ENCODE results near the gene ARID2.

The ARID2 gene

GRCh38 chr12:45727980-45728629 lies 1.4 kb upstream of the ARID2 start:
- peak; percentile 31 for DNase-seq (ENCODE audit: low spot score)
- TF ChIP-seq, protein P1, sequence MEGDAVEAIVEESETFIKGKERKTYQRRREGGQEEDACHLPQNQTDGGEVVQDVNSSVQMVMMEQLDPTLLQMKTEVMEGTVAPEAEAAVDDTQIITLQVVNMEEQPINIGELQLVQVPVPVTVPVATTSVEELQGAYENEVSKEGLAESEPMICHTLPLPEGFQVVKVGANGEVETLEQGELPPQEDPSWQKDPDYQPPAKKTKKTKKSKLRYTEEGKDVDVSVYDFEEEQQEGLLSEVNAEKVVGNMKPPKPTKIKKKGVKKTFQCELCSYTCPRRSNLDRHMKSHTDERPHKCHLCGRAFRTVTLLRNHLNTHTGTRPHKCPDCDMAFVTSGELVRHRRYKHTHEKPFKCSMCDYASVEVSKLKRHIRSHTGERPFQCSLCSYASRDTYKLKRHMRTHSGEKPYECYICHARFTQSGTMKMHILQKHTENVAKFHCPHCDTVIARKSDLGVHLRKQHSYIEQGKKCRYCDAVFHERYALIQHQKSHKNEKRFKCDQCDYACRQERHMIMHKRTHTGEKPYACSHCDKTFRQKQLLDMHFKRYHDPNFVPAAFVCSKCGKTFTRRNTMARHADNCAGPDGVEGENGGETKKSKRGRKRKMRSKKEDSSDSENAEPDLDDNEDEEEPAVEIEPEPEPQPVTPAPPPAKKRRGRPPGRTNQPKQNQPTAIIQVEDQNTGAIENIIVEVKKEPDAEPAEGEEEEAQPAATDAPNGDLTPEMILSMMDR (IDR thresholded peaks at IDR 0.05; ENCODE audit: extremely low read depth, insufficient read depth, missing control alignments): no peak

DNA sequence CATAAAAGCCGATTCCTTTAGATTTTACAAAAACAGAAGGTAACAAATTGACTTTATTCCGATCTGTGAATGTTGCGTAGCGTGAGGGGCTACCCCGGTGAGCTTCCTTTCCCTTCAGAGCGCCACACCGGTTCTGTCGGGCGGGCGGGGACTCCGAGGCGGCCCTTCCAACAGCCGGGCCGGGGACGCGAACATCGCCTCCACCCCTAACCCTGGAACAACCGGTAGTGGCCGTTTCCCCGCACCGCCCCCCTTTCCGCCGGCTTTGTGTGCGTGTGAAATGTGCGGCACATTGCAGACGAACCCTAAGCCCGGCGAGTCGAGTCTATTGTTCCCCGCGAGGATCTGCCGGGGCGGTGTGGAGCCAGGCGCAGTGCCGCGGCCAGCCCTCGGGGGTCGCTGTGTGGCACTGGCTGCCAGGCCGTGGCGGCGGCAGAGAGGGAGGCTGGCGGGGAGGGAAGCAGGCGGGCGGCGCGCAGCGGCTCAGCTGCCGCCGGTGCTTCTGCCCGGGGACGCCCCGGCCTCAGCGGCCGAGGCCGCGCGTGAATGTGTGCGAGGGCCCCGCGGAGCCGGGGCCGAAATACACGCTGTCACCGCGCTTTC lies 775 bp upstream of the ARID2 start:
- in situ Hi-C loops (cut with MboI; ENCODE audit: low pct_unique_long_range_greater_than_20kb, low sequenced_read_pairs, unreplicated experiment): loop anchor here (25.0 kb wide), 1 partner anchor 541 kb away; no protein-coding TSS in a partner anchor
- TF ChIP-seq, protein P1 (IDR thresholded peaks at IDR 0.05; ENCODE audit: extremely low read depth, insufficient read depth, missing control alignments): peak; percentile 98
- DNase-seq (ENCODE audit: low spot score): peak; percentile 83

More at GRCh38 chr12:45727980-45728629, 1.4 kb upstream of the ARID2 start:
- in situ Hi-C loops (cut with MboI; ENCODE audit: low pct_unique_long_range_greater_than_20kb, low sequenced_read_pairs, unreplicated experiment): loop anchor here (25.0 kb wide), 1 partner anchor 541 kb away; no protein-coding TSS in a partner anchor

DNA sequence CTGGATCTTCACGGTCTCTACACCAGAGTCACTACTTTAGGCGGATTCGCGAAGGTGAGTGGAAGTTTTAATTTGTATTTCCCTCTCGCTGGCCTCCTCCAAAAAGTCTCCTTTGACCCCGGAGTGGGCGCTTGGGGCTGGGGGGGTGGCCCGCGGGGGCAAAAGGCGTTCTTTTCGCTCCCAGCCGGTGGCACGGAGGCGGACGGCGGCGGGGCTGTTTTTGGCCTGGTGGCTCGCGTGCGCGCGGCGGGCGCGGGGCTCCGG lies 510 bp downstream of the ARID2 start:
- no peak for DNase-seq (ENCODE audit: low spot score)
- TF ChIP-seq, protein P1 (IDR thresholded peaks at IDR 0.05; ENCODE audit: extremely low read depth, insufficient read depth, missing control alignments): no peak
- in situ Hi-C loops (cut with MboI; ENCODE audit: low pct_unique_long_range_greater_than_20kb, low sequenced_read_pairs, unreplicated experiment): loop anchor here (25.0 kb wide), 1 partner anchor 543 kb away; no protein-coding TSS in a partner anchor

DNA sequence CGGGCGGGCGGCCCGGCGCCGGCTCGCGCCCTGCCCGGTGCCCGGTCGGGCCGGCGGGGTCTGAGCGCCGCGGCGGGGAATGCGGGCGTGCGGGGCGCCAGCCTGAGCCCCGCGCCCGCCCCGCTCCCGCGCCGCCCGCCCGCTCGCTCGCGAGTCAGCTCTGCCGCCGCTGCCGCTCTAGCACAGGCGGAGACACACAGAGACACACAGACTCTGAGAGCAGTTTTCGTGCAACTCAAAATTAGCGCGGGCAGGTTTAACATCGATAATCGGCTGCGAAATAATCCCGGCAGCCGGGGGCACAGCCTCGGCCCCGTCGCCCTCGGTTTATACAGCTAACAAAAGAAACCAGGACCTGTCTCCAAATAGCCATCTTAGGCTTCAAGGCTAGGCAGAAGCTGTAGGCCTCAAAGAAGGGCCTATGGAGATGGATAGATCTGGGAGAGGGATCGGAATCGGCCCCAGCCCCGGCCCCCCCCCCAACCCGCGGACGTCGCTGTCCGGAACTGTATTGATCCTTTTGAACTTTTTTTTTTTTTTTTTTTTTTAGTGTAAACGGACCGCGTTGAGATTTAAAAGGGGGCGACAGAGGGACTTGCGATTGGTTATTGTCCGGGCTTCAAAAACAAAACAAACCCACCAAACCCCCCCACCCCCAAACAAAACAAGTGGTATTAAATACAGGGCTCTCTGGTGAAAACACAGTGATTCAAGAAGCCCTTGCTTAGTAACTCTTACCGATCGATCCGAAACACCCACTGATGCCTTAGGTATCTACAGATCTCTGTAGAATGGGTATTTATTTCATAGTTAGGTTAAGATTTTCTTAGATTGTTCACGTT lies 1.1 kb downstream of the ARID2 start:
- TF ChIP-seq, protein P1 (IDR thresholded peaks at IDR 0.05; ENCODE audit: extremely low read depth, insufficient read depth, missing control alignments): no peak
- DNase-seq (ENCODE audit: low spot score): peak; percentile 33
- in situ Hi-C loops (cut with MboI; ENCODE audit: low pct_unique_long_range_greater_than_20kb, low sequenced_read_pairs, unreplicated experiment): loop anchor here (25.0 kb wide), 1 partner anchor 543 kb away; no protein-coding TSS in a partner anchor

DNA sequence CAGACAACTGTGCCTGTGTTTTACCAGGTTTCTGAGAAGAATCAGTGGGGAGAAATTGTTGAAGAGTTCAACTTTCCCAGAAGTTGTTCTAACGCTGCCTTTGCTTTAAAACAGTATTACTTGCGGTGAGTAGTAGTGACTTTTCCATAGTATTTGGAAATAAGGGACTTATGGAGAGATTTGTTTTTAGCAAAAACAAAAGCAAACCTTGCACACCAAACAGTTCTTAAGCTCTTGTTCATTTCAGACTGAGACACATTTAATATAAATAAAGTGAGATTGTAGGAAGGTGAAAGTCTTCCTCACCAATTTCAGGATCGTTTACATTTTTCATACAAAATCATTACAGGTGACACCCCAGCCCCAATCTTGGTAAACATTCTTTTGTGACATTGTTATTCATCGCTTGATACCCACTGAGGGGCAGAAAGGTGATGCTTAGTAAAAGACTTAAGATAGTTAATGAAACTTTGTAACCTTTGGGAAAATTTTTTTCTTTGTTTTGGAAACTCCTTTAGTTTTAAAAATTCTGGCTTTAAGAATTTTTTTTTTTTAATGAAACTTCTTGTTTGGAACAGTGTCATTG lies 1.8 kb downstream of the ARID2 start:
- in situ Hi-C loops (cut with MboI; ENCODE audit: low pct_unique_long_range_greater_than_20kb, low sequenced_read_pairs, unreplicated experiment): loop anchor here (25.0 kb wide), 1 partner anchor 544 kb away; no protein-coding TSS in a partner anchor
- DNase-seq (ENCODE audit: low spot score): no peak
- TF ChIP-seq, protein P1 (IDR thresholded peaks at IDR 0.05; ENCODE audit: extremely low read depth, insufficient read depth, missing control alignments): no peak

DNA sequence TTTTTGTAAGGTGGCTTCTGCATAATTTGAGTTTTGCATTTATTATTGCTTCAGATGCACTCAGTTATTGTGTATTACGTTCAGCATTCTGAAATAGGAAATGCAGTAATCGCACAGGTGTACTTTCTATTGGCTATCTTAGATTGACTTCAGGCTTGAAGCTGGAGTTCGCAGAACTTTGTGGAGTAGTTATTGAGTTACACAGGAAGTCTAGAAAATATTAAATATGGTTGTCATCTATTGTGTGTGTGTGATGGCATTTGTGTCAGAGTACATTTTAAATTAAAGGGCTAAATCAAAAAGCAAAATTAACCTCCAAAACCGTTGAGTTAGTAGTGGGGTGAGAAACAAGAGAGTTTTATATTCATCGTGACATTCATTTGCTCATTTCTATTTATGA lies 2.7 kb downstream of the ARID2 start:
- in situ Hi-C loops (cut with MboI; ENCODE audit: low pct_unique_long_range_greater_than_20kb, low sequenced_read_pairs, unreplicated experiment): loop anchor here (25.0 kb wide), 1 partner anchor 545 kb away; no protein-coding TSS in a partner anchor
- no peak for DNase-seq (ENCODE audit: low spot score)
- TF ChIP-seq, protein P1 (IDR thresholded peaks at IDR 0.05; ENCODE audit: extremely low read depth, insufficient read depth, missing control alignments): no peak
